ENCODE data around the gene EGFLAM.

Gene EGFLAM

GRCh38 chr5:38367966-38368365 is 109.6 kb downstream of the EGFLAM start:
- H3K4me1 ChIP-seq (ENCODE audit: control insufficient read depth in 5 of 5, insufficient read depth in 5 of 5, low read length in 5 of 5): no peaks in the 10 kb centered on the region
- H3K4me3 ChIP-seq (ENCODE audit: low read depth in 1 of 5, low read length in 5 of 5): no peak overlapping the region
- H3K36me3 ChIP-seq (ENCODE audit: control insufficient read depth in 5 of 5, insufficient read depth in 5 of 5, low read length in 5 of 5): no peaks in the 10 kb centered on the region
- no peak overlapping the region for H3K9ac ChIP-seq (ENCODE audit: low read length in 5 of 5)
- H3K9me3 ChIP-seq (ENCODE audit: control insufficient read depth in 5 of 5, low read length in 5 of 5): no peaks in the 10 kb centered on the region
- peaks cover 0 to 4% (median 0%) of the 10 kb centered on the region in 5 donors for H3K27me3 ChIP-seq (ENCODE audit: control insufficient read depth in 5 of 5, insufficient read depth in 4 of 5, low read length in 5 of 5)
- no peak overlapping the region for H3K27ac ChIP-seq (ENCODE audit: low read depth, low read length)

- no peak overlapping the region for H3K27ac ChIP-seq (ENCODE audit: low read depth, low read length)
Observed at GRCh38 chr5:38369692-38370091, 111.3 kb downstream of the EGFLAM start.

GRCh38 chr5:38370358-38371100 is 112.2 kb downstream of the EGFLAM start:
- Histone ChIP-seq H3K4me3 (ENCODE audit: low read depth in 1 of 5, low read length in 5 of 5) (no peak overlapping the region), H3K27me3 (ENCODE audit: control insufficient read depth in 5 of 5, insufficient read depth in 4 of 5, low read length in 5 of 5) (peaks cover 0 to 10% (median 0%) of the 10 kb centered on the region in 5 donors), H3K36me3 (ENCODE audit: control insufficient read depth in 5 of 5, insufficient read depth in 5 of 5, low read length in 5 of 5) (no peaks in the 10 kb centered on the region), H3K9me3 (ENCODE audit: control insufficient read depth in 5 of 5, low read length in 5 of 5) (no peaks in the 10 kb centered on the region), H3K9ac (ENCODE audit: low read length in 5 of 5) (no peak overlapping the region), H3K4me1 (ENCODE audit: control insufficient read depth in 5 of 5, insufficient read depth in 5 of 5, low read length in 5 of 5) (no peaks in the 10 kb centered on the region), H3K27ac (ENCODE audit: low read depth, low read length) (no peak overlapping the region)

More at GRCh38 chr5:38369692-38370091, 111.3 kb downstream of the EGFLAM start:
- no peaks in the 10 kb centered on the region for H3K9me3 ChIP-seq (ENCODE audit: control insufficient read depth in 5 of 5, low read length in 5 of 5)
- H3K9ac ChIP-seq (ENCODE audit: low read length in 5 of 5): no peak overlapping the region
- no peaks in the 10 kb centered on the region for H3K36me3 ChIP-seq (ENCODE audit: control insufficient read depth in 5 of 5, insufficient read depth in 5 of 5, low read length in 5 of 5)
- peaks cover 0 to 10% (median 0%) of the 10 kb centered on the region in 5 donors for H3K27me3 ChIP-seq (ENCODE audit: control insufficient read depth in 5 of 5, insufficient read depth in 4 of 5, low read length in 5 of 5)
- no peak overlapping the region for H3K4me3 ChIP-seq (ENCODE audit: low read depth in 1 of 5, low read length in 5 of 5)
- no peaks in the 10 kb centered on the region for H3K4me1 ChIP-seq (ENCODE audit: control insufficient read depth in 5 of 5, insufficient read depth in 5 of 5, low read length in 5 of 5)

- Histone ChIP-seq H3K9ac (ENCODE audit: low read length in 5 of 5) (no peak overlapping the region), H3K27me3 (ENCODE audit: control insufficient read depth in 5 of 5, insufficient read depth in 4 of 5, low read length in 5 of 5) (peaks cover 0 to 10% (median 0%) of the 10 kb centered on the region in 5 donors), H3K9me3 (ENCODE audit: control insufficient read depth in 5 of 5, low read length in 5 of 5) (no peaks in the 10 kb centered on the region), H3K36me3 (ENCODE audit: control insufficient read depth in 5 of 5, insufficient read depth in 5 of 5, low read length in 5 of 5) (no peaks in the 10 kb centered on the region), H3K4me1 (ENCODE audit: control insufficient read depth in 5 of 5, insufficient read depth in 5 of 5, low read length in 5 of 5) (no peaks in the 10 kb centered on the region), H3K27ac (ENCODE audit: low read depth, low read length) (no peak overlapping the region), H3K4me3 (ENCODE audit: low read depth in 1 of 5, low read length in 5 of 5) (no peak overlapping the region)
Observed at GRCh38 chr5:38371596-38371995, 113.2 kb downstream of the EGFLAM start.

GRCh38 chr5:38373743-38374142 is 115.4 kb downstream of the EGFLAM start:
- Histone ChIP-seq H3K9me3 (ENCODE audit: control insufficient read depth in 5 of 5, low read length in 5 of 5) (no peaks in the 10 kb centered on the region), H3K9ac (ENCODE audit: low read length in 5 of 5) (no peak overlapping the region), H3K27ac (ENCODE audit: low read depth, low read length) (no peak overlapping the region), H3K27me3 (ENCODE audit: control insufficient read depth in 5 of 5, insufficient read depth in 4 of 5, low read length in 5 of 5) (peaks cover 0 to 16% (median 6%) of the 10 kb centered on the region in 5 donors), H3K4me1 (ENCODE audit: control insufficient read depth in 5 of 5, insufficient read depth in 5 of 5, low read length in 5 of 5) (peaks cover 0 to 3% (median 0%) of the 10 kb centered on the region in 5 donors), H3K4me3 (ENCODE audit: low read depth in 1 of 5, low read length in 5 of 5) (no peak overlapping the region), H3K36me3 (ENCODE audit: control insufficient read depth in 5 of 5, insufficient read depth in 5 of 5, low read length in 5 of 5) (no peaks in the 10 kb centered on the region)

- Histone ChIP-seq H3K27ac (ENCODE audit: low read depth, low read length) (no peak overlapping the region), H3K4me3 (ENCODE audit: low read depth in 1 of 5, low read length in 5 of 5) (no peak overlapping the region), H3K9ac (ENCODE audit: low read length in 5 of 5) (no peak overlapping the region), H3K36me3 (ENCODE audit: control insufficient read depth in 5 of 5, insufficient read depth in 5 of 5, low read length in 5 of 5) (no peaks in the 10 kb centered on the region), H3K9me3 (ENCODE audit: control insufficient read depth in 5 of 5, low read length in 5 of 5) (no peaks in the 10 kb centered on the region), H3K27me3 (ENCODE audit: control insufficient read depth in 5 of 5, insufficient read depth in 4 of 5, low read length in 5 of 5) (peaks cover 0 to 14% (median 6%) of the 10 kb centered on the region in 5 donors), H3K4me1 (ENCODE audit: control insufficient read depth in 5 of 5, insufficient read depth in 5 of 5, low read length in 5 of 5) (peaks cover 0 to 3% (median 0%) of the 10 kb centered on the region in 5 donors)
Observed at GRCh38 chr5:38375423-38375822, 117.1 kb downstream of the EGFLAM start.

- no peak overlapping the region for H3K27ac ChIP-seq (ENCODE audit: low read depth, low read length)
- no peak overlapping the region for H3K9ac ChIP-seq (ENCODE audit: low read length in 5 of 5)
Observed at GRCh38 chr5:38376404-38376803, 118.0 kb downstream of the EGFLAM start.

GRCh38 chr5:38378579-38378978 is 120.2 kb downstream of the EGFLAM start:
- Histone ChIP-seq H3K9me3 (ENCODE audit: control insufficient read depth in 5 of 5, low read length in 5 of 5) (no peaks in the 10 kb centered on the region), H3K4me1 (ENCODE audit: control insufficient read depth in 5 of 5, insufficient read depth in 5 of 5, low read length in 5 of 5) (peaks cover 0 to 3% (median 0%) of the 10 kb centered on the region in 5 donors), H3K36me3 (ENCODE audit: control insufficient read depth in 5 of 5, insufficient read depth in 5 of 5, low read length in 5 of 5) (no peaks in the 10 kb centered on the region), H3K4me3 (ENCODE audit: low read depth in 1 of 5, low read length in 5 of 5) (no peak overlapping the region), H3K27ac (ENCODE audit: low read depth, low read length) (no peak overlapping the region), H3K27me3 (ENCODE audit: control insufficient read depth in 5 of 5, insufficient read depth in 4 of 5, low read length in 5 of 5) (peaks cover 0 to 14% (median 6%) of the 10 kb centered on the region in 5 donors), H3K9ac (ENCODE audit: low read length in 5 of 5) (no peak overlapping the region)

More at GRCh38 chr5:38376404-38376803, 118.0 kb downstream of the EGFLAM start:
- Histone ChIP-seq H3K4me3 (ENCODE audit: low read depth in 1 of 5, low read length in 5 of 5) (no peak overlapping the region), H3K27me3 (ENCODE audit: control insufficient read depth in 5 of 5, insufficient read depth in 4 of 5, low read length in 5 of 5) (peaks cover 0 to 14% (median 6%) of the 10 kb centered on the region in 5 donors), H3K36me3 (ENCODE audit: control insufficient read depth in 5 of 5, insufficient read depth in 5 of 5, low read length in 5 of 5) (no peaks in the 10 kb centered on the region), H3K4me1 (ENCODE audit: control insufficient read depth in 5 of 5, insufficient read depth in 5 of 5, low read length in 5 of 5) (peaks cover 0 to 3% (median 0%) of the 10 kb centered on the region in 5 donors), H3K9me3 (ENCODE audit: control insufficient read depth in 5 of 5, low read length in 5 of 5) (no peaks in the 10 kb centered on the region)

GRCh38 chr5:38379350-38379937 is 121.1 kb downstream of the EGFLAM start:
- no peaks in the 10 kb centered on the region for H3K36me3 ChIP-seq (ENCODE audit: control insufficient read depth in 5 of 5, insufficient read depth in 5 of 5, low read length in 5 of 5)
- H3K27me3 ChIP-seq (ENCODE audit: control insufficient read depth in 5 of 5, insufficient read depth in 4 of 5, low read length in 5 of 5): peaks cover 0 to 14% (median 6%) of the 10 kb centered on the region in 5 donors
- H3K9ac ChIP-seq (ENCODE audit: low read length in 5 of 5): peak overlapping the region in 1 of 5 donors; percentile 4
- no peak overlapping the region for H3K27ac ChIP-seq (ENCODE audit: low read depth, low read length)
- H3K9me3 ChIP-seq (ENCODE audit: control insufficient read depth in 5 of 5, low read length in 5 of 5): no peaks in the 10 kb centered on the region
- no peak overlapping the region for H3K4me3 ChIP-seq (ENCODE audit: low read depth in 1 of 5, low read length in 5 of 5)
- H3K4me1 ChIP-seq (ENCODE audit: control insufficient read depth in 5 of 5, insufficient read depth in 5 of 5, low read length in 5 of 5): peaks cover 0 to 6% (median 0%) of the 10 kb centered on the region in 5 donors

GRCh38 chr5:38380537-38380936 is 122.2 kb downstream of the EGFLAM start:
- no peaks in the 10 kb centered on the region for H3K9me3 ChIP-seq (ENCODE audit: control insufficient read depth in 5 of 5, low read length in 5 of 5)
- no peak overlapping the region for H3K27ac ChIP-seq (ENCODE audit: low read depth, low read length)
- peaks cover 0 to 6% (median 0%) of the 10 kb centered on the region in 5 donors for H3K4me1 ChIP-seq (ENCODE audit: control insufficient read depth in 5 of 5, insufficient read depth in 5 of 5, low read length in 5 of 5)
- no peaks in the 10 kb centered on the region for H3K36me3 ChIP-seq (ENCODE audit: control insufficient read depth in 5 of 5, insufficient read depth in 5 of 5, low read length in 5 of 5)
- no peak overlapping the region for H3K4me3 ChIP-seq (ENCODE audit: low read depth in 1 of 5, low read length in 5 of 5)
- H3K9ac ChIP-seq (ENCODE audit: low read length in 5 of 5): no peak overlapping the region
- H3K27me3 ChIP-seq (ENCODE audit: control insufficient read depth in 5 of 5, insufficient read depth in 4 of 5, low read length in 5 of 5): peaks cover 0 to 14% (median 6%) of the 10 kb centered on the region in 5 donors
